ENCODE data around the gene NLRC3.

NLRC3 gene

DNA sequence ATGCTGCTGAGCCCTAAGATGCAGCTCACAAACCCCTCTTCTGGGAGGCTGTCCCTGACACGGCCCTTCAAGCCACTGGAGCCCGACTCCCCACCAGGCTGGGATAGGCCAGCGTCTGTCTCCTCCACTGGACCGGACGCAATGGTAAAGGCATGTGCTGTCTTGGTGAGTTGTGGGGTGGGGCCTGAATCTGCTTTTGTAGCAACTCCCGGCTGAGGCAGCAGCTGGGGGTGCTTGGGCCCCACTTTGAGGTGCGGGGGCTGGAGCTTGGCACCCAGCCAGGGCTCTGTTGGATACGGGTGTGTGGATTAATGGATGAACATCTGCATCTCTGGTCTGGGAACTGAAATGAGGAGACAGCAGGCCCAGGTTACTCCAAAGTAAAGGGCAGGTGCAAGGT lies 3.5 kb upstream of the NLRC3 start:
- H3K27me3 ChIP-seq (ENCODE audit: control insufficient read depth, insufficient read depth, low read length): no peaks in the 10 kb centered on the region
- WGBS (ENCODE audit: insufficient coverage, insufficient read length): no CpG with 5 or more reads among the region's 8 CpGs
- no peaks in the 10 kb centered on the region for H3K9me3 ChIP-seq (ENCODE audit: control insufficient read depth, insufficient read depth, low read length)
- no peak overlapping the region for H3K4me3 ChIP-seq (ENCODE audit: low read length)
- 0 out of 2 replicates have a peak, but pooled peaks cover 4% of the 10 kb centered on the region for H3K4me1 ChIP-seq (ENCODE audit: control insufficient read depth, insufficient read depth, low read length)
- no peak for DNase-seq (ENCODE audit: low read depth, low spot score)
- H3K36me3 ChIP-seq (ENCODE audit: control insufficient read depth, insufficient read depth, low read length): no peaks in the 10 kb centered on the region; the same call in 1 of the 2 replicates
- no peak overlapping the region for H3K27ac ChIP-seq (ENCODE audit: low read length)

DNA sequence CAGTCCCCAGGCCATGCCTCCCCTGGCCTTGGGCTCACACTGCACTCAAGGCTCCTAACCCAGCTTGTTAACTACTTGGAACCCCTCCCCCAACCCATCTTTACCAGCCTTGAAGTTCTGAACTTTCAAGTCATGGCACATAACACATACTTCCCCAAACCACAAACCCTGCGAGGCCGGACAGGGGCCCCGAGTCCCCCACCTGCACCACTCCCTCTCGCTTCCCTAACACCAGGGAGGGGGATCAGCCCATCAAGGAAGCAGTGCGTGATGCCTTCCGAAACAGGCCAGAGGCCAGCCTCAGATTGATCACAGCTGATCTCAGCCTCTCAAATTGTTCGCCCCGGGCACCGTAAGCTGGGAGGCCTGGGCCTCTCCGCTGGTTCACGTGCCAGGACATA lies 3.0 kb upstream of the NLRC3 start:
- no peaks in the 10 kb centered on the region for H3K27me3 ChIP-seq (ENCODE audit: control insufficient read depth, insufficient read depth, low read length)
- no peak for DNase-seq (ENCODE audit: low read depth, low spot score)

DNA sequence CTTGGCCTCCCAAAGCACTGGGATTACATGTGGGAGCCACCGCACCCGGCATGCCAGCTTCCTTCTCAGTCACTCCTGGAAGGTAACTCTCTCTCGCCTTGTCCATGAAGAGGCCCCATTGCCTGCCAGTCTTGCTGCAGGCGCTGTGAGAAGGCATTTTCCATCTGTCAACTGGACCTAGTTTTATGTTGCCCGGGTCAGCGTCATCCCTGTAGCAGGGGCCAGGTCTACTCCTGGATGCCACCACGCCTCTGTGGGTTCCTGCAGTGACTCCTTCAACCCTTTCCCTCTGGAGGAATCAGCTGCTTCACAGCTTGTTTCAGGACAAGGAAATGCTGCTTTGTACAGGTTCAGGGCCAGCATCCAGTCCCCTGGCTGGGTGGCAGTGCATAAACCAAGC lies 2.6 kb upstream of the NLRC3 start:
- Histone ChIP-seq H3K27me3 (ENCODE audit: control insufficient read depth, insufficient read depth, low read length) (no peaks in the 10 kb centered on the region), H3K36me3 (ENCODE audit: control insufficient read depth, insufficient read depth, low read length) (no peaks in the 10 kb centered on the region; the same call in 1 of the 2 replicates), H3K4me1 (ENCODE audit: control insufficient read depth, insufficient read depth, low read length) (0 out of 2 replicates have a peak, but pooled peaks cover 4% of the 10 kb centered on the region), H3K9me3 (ENCODE audit: control insufficient read depth, insufficient read depth, low read length) (no peaks in the 10 kb centered on the region), H3K4me3 (ENCODE audit: low read length) (no peak overlapping the region), H3K27ac (ENCODE audit: low read length) (no peak overlapping the region)
- WGBS (ENCODE audit: insufficient coverage, insufficient read length): no CpG with 5 or more reads among the region's 7 CpGs
- no peak for DNase-seq (ENCODE audit: low read depth, low spot score)

More for the DNA sequence above, 3.0 kb upstream of the NLRC3 start:
- no peak overlapping the region for H3K4me3 ChIP-seq (ENCODE audit: low read length)
- WGBS (ENCODE audit: insufficient coverage, insufficient read length): no CpG with 5 or more reads among the region's 11 CpGs
- no peaks in the 10 kb centered on the region; the same call in 1 of the 2 replicates for H3K36me3 ChIP-seq (ENCODE audit: control insufficient read depth, insufficient read depth, low read length)
- H3K9me3 ChIP-seq (ENCODE audit: control insufficient read depth, insufficient read depth, low read length): no peaks in the 10 kb centered on the region
- H3K27ac ChIP-seq (ENCODE audit: low read length): no peak overlapping the region
- 0 out of 2 replicates have a peak, but pooled peaks cover 4% of the 10 kb centered on the region for H3K4me1 ChIP-seq (ENCODE audit: control insufficient read depth, insufficient read depth, low read length)

DNA sequence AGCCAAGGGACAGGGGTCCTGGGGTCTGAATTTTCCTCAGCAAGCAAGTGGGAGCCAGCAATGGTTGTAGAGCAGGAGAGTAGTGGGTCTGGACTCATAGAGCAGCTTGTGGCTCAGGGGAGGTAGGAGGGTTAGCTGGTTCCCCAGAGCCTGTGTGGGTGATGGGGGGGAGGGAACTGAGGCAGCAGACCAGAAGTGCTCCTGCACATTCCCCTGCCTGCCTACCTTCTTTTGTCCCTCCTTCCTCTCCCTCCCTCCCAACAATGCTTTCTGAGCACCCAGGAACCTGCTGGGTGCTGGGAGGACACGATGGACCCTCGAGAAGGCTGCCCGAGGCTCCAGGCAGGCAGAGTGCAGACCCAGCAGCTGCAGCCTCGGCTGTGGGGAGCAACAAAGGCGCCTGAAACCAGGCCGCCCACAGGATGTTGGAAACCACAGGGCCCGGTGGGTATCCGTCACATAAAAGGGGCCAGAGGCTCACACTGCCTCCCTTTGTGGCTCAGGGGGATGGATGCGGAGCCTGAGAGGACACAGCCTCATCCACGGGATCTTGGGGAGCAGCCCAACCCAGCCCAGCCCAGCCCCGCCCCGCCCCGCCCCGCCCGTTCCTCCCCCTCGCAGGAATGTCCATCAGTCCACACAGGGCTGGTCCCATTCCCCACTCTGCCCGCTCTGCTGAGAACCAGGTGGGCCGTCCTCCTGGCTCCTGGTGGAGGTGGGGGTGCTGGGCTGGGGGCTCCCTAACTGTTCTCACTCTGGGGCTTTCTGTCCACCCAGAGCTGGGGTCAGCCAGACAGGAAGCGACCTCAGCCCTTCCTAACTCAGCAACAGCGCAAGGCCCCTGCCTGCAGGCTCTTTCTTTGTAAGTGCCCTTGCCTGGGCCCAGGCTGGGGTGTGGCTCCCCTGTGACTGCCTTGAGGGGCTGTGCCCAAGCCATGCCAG lies 1.7 kb upstream of the NLRC3 start:
- DNase-seq (ENCODE audit: low read depth, low spot score): no peak
- WGBS (ENCODE audit: insufficient coverage, insufficient read length): no CpG with 5 or more reads among the region's 20 CpGs
- no peak overlapping the region for H3K27ac ChIP-seq (ENCODE audit: low read length)
- no peak overlapping the region for H3K4me3 ChIP-seq (ENCODE audit: low read length)
- no peaks in the 10 kb centered on the region for H3K9me3 ChIP-seq (ENCODE audit: control insufficient read depth, insufficient read depth, low read length)
- no peaks in the 10 kb centered on the region for H3K27me3 ChIP-seq (ENCODE audit: control insufficient read depth, insufficient read depth, low read length)
- no peaks in the 10 kb centered on the region; the same call in 1 of the 2 replicates for H3K36me3 ChIP-seq (ENCODE audit: control insufficient read depth, insufficient read depth, low read length)
- H3K4me1 ChIP-seq (ENCODE audit: control insufficient read depth, insufficient read depth, low read length): 0 out of 2 replicates have a peak, but pooled peaks cover 4% of the 10 kb centered on the region

DNA sequence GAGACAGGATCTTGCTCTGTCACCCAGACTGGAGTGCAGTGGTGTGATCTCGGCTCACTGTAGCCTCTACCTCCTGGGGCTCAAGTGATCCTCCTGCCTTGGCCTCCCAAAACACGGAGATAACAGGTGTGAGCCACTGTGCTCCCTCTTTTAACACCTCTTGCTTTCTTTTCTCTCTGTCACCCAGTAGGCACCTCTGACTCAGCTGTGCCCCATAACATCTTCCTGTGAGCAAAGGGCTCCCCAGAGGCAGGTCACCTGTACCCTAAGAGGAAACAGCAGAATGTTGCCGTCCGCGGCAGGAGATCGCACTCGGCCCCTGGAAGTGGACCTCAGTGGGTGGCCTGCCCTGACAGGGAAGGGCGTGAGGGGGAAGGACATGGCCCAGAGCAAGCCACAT lies 918 bp upstream of the NLRC3 start:
- no peaks in the 10 kb centered on the region for H3K9me3 ChIP-seq (ENCODE audit: control insufficient read depth, insufficient read depth, low read length)
- H3K27ac ChIP-seq (ENCODE audit: low read length): no peak overlapping the region
- H3K4me1 ChIP-seq (ENCODE audit: control insufficient read depth, insufficient read depth, low read length): 0 out of 2 replicates have a peak, but pooled peaks cover 4% of the 10 kb centered on the region
- WGBS (ENCODE audit: insufficient coverage, insufficient read length): no CpG with 5 or more reads among the region's 8 CpGs
- DNase-seq (ENCODE audit: low read depth, low spot score): no peak
- no peaks in the 10 kb centered on the region for H3K27me3 ChIP-seq (ENCODE audit: control insufficient read depth, insufficient read depth, low read length)
- no peak overlapping the region for H3K4me3 ChIP-seq (ENCODE audit: low read length)
- no peaks in the 10 kb centered on the region; the same call in 1 of the 2 replicates for H3K36me3 ChIP-seq (ENCODE audit: control insufficient read depth, insufficient read depth, low read length)

DNA sequence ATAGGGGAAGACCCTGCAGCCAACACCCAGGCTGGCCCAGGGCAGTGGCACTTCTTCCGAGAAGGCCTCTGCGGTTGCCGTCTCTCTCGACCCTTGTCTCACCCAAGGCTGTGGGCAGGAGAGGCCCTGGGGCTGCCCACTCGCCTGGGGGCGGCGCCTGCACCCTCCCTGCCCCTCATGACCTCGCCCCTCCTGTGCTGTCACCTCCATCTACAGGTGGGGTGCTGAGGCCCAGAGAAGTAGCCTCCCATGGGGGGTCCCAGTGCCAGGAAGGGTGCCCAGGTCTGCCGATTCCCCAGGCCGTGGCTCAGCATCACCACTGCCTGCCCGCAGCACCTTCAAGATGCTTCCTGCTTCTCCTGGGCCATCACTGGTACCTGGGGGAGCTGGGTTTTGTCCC lies 992 bp downstream of the NLRC3 start:
- H3K36me3 ChIP-seq (ENCODE audit: control insufficient read depth, insufficient read depth, low read length): no peaks in the 10 kb centered on the region; the same call in 1 of the 2 replicates
- H3K9me3 ChIP-seq (ENCODE audit: control insufficient read depth, insufficient read depth, low read length): no peaks in the 10 kb centered on the region
- WGBS (ENCODE audit: insufficient coverage, insufficient read length): no CpG with 5 or more reads among the region's 11 CpGs
- H3K27me3 ChIP-seq (ENCODE audit: control insufficient read depth, insufficient read depth, low read length): no peaks in the 10 kb centered on the region
- no peak overlapping the region for H3K27ac ChIP-seq (ENCODE audit: low read length)
- H3K4me1 ChIP-seq (ENCODE audit: control insufficient read depth, insufficient read depth, low read length): 0 out of 2 replicates have a peak, but pooled peaks cover 4% of the 10 kb centered on the region
- no peak for DNase-seq (ENCODE audit: low read depth, low spot score)
- no peak overlapping the region for H3K4me3 ChIP-seq (ENCODE audit: low read length)

DNA sequence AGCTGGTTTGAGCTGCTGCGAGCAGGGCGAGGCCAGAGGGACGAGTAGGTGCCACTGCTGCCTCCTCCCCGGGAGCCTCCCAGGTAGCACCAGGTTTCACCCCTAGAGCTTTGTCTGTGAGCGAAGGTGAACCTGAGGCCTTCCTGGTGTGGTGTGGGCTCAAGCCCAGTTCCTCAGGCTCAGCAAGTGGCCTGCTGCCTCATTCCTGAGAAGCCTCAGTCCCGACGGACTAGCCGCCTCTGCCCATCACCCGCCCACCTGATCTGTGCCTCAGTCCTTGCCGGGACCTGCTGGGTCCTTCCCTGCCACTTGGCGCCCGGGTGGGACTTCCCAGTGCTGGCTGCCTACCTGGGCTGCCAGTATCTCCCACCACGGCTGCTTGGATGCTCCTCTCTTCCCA lies 1.7 kb downstream of the NLRC3 start:
- Histone ChIP-seq H3K9me3 (ENCODE audit: control insufficient read depth, insufficient read depth, low read length) (no peaks in the 10 kb centered on the region), H3K27me3 (ENCODE audit: control insufficient read depth, insufficient read depth, low read length) (no peaks in the 10 kb centered on the region), H3K4me1 (ENCODE audit: control insufficient read depth, insufficient read depth, low read length) (0 out of 2 replicates have a peak, but pooled peaks cover 4% of the 10 kb centered on the region), H3K4me3 (ENCODE audit: low read length) (no peak overlapping the region), H3K27ac (ENCODE audit: low read length) (no peak overlapping the region), H3K36me3 (ENCODE audit: control insufficient read depth, insufficient read depth, low read length) (no peaks in the 10 kb centered on the region)
- no CpG with 5 or more reads among the region's 13 CpGs for WGBS (ENCODE audit: insufficient coverage, insufficient read length)
- no peak for DNase-seq (ENCODE audit: low read depth, low spot score)

DNA sequence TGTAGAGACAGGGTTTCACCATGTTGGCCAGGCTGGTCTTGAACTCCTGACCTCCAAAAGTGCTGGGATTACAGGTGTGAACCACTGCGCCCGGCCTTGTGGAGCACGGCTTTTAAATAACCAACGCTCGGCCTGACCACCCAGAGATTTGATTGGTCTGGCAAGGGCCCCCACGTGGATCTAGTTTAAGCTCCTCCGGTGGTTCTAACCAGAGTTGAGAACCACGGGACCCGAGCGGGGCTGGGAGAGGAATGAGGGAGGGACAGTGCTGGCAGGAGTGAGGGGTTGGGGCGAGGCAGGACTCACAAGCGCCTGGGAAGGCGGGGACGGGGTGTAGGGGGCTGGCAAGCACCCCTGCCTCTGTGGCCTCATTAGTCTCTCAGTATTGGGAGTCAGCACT lies 3.0 kb downstream of the NLRC3 start:
- no peak for DNase-seq (ENCODE audit: low read depth, low spot score)
- Histone ChIP-seq H3K9me3 (ENCODE audit: control insufficient read depth, insufficient read depth, low read length) (no peaks in the 10 kb centered on the region), H3K4me3 (ENCODE audit: low read length) (no peak overlapping the region), H3K36me3 (ENCODE audit: control insufficient read depth, insufficient read depth, low read length) (no peaks in the 10 kb centered on the region), H3K4me1 (ENCODE audit: control insufficient read depth, insufficient read depth, low read length) (0 out of 2 replicates have a peak, but pooled peaks cover 4% of the 10 kb centered on the region), H3K27me3 (ENCODE audit: control insufficient read depth, insufficient read depth, low read length) (no peaks in the 10 kb centered on the region), H3K27ac (ENCODE audit: low read length) (no peak overlapping the region)
- no CpG with 5 or more reads among the region's 14 CpGs for WGBS (ENCODE audit: insufficient coverage, insufficient read length)

DNA sequence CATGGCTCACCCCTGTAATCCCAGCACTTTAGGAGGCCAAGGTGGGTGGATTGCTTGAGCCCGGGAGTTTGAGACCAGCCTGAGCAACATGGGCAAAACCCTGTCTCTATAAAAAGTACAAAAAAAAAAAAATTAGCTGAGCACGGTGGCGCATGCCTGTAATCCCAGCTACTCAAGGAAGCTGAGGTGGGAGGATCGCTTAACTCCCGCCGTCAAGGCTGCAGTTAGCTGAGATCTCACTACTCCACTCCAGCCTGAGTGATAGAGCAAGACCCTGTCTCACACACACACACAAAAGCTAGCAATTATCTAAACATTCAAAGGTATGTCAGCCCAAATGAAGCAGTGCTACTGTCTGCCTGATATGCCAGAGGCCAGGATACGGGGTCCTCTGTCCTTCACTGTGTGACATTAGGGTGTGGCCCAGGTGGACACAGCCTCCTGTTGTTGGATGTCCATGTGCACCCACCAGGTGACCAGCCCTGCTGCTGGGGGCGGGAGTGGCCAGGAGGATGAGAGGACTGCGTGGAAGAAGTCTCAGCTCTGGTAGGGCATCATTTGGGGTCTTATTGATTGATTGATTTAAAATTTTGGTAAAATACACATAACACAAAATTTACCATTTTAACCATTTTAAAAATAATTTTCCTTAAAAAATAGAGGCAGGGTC lies 3.9 kb downstream of the NLRC3 start:
- Histone ChIP-seq H3K36me3 (ENCODE audit: control insufficient read depth, insufficient read depth, low read length) (no peaks in the 10 kb centered on the region), H3K27me3 (ENCODE audit: control insufficient read depth, insufficient read depth, low read length) (no peaks in the 10 kb centered on the region), H3K9me3 (ENCODE audit: control insufficient read depth, insufficient read depth, low read length) (no peaks in the 10 kb centered on the region), H3K4me1 (ENCODE audit: control insufficient read depth, insufficient read depth, low read length) (0 out of 2 replicates have a peak, but pooled peaks cover 2% of the 10 kb centered on the region), H3K4me3 (ENCODE audit: low read length) (no peak overlapping the region), H3K27ac (ENCODE audit: low read length) (no peak overlapping the region)
- no peak for DNase-seq (ENCODE audit: low read depth, low spot score)
- no CpG with 5 or more reads among the region's 9 CpGs for WGBS (ENCODE audit: insufficient coverage, insufficient read length)

DNA sequence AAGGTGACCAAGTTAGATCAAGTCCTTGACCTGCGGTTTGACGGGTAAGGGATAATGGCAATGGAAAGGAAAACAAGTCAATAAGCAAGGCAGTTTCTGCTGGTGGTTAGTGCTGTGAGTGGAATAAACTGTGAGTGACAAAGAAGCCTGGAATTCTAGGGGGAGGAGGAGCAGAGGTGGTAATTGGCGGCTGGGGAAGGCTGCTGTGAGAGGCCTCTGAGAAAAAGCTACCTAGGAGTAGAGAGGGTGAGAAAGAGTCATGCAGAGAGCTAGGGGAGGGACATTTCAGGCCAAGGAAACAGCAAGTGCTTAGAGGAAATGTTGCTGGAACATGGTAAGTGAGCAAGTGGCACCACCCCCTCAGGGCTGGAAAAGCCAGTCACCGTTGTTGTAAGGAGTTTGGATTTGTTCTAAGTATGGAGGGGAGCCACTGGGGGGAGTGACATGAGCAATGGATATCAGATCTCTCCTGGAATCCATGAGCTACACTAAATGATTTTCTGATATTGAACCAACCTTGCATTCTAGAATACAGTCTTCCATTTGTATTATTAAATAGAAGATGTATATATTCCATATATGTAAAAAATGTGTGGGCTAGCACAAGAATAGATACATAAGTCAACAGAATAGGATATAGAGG lies 6.7 kb downstream of the NLRC3 start:
- no peak overlapping the region for H3K27ac ChIP-seq (ENCODE audit: low read length)
- DNase-seq (ENCODE audit: low read depth, low spot score): peak; percentile 18
- peaks cover 4% of the 10 kb centered on the region; the same call in 1 of the 2 replicates for H3K4me1 ChIP-seq (ENCODE audit: control insufficient read depth, insufficient read depth, low read length)
- no peak overlapping the region for H3K4me3 ChIP-seq (ENCODE audit: low read length)
- no peaks in the 10 kb centered on the region for H3K27me3 ChIP-seq (ENCODE audit: control insufficient read depth, insufficient read depth, low read length)
- no CpG with 5 or more reads among the region's 4 CpGs for WGBS (ENCODE audit: insufficient coverage, insufficient read length)
- no peaks in the 10 kb centered on the region for H3K9me3 ChIP-seq (ENCODE audit: control insufficient read depth, insufficient read depth, low read length)
- H3K36me3 ChIP-seq (ENCODE audit: control insufficient read depth, insufficient read depth, low read length): no peaks in the 10 kb centered on the region

All from iPS DF 6.9 (cell line).